ENCODE measurements around the gene CHCHD10. TPM values are rescaled to one million over a fixed set of nuclear protein-coding genes. Genes with fewer than 3 reads are reported as not detected.

The CHCHD10 gene
- total RNA-seq, 1 experiment from 2014 or later, result 198 TPM

GRCh38 chr22:23774114-23774921 is 6.5 kb upstream of the CHCHD10 start:
- ChIA-PET POLR2A (interaction anchor here (1.2 kb wide), 1 partner anchor 83 kb away, joined by 3 read pairs; the partner anchor contains the start of gene SLC2A11), CTCF (interaction anchor here (1.2 to 1.9 kb wide), 3 partner anchors 14 to 83 kb away, joined by 3 to 10 read pairs (median 7); partner anchors contain the start of gene SLC2A11)
- TF ChIP-seq ZNF281 (CRISPR knock-in tag; IDR thresholded peaks at IDR 0.05) (no peak), ZNF423 (CRISPR knock-in tag; IDR thresholded peaks at IDR 0.05) (no peak), FOXJ3 (CRISPR knock-in tag; IDR thresholded peaks at IDR 0.05; ENCODE audit: borderline replicate concordance) (no peak), GABPB1 (CRISPR knock-in tag; IDR thresholded peaks at IDR 0.05) (peak; percentile 72)
- Mint-ChIP-seq H3K4me1 (peaks cover 30% of the 10 kb centered on the region), H3K36me3 (no peaks in the 10 kb centered on the region), H3K4me3 (peak overlapping the region; percentile 23; the same call in 1 of the 2 replicates), H3K9me3 (no peaks in the 10 kb centered on the region), H3K27ac (no peak overlapping the region), H3K27me3 (ENCODE audit: low read depth) (peaks cover 34% of the 10 kb centered on the region)
- DNase-seq (ENCODE audit: low spot score) (no peak), ATAC-seq (no peak)

- ChIA-PET CTCF (interaction anchor here (0.9 to 1.9 kb wide), 7 partner anchors 13 to 84 kb away, joined by 3 to 10 read pairs (median 4); partner anchors contain the start of gene SLC2A11), POLR2A (no interaction called here)
- Mint-ChIP-seq H3K9me3 (no peaks in the 10 kb centered on the region), H3K27me3 (ENCODE audit: low read depth) (peaks cover 41% of the 10 kb centered on the region), H3K27ac (no peak overlapping the region), H3K4me1 (peaks cover 30% of the 10 kb centered on the region), H3K36me3 (no peaks in the 10 kb centered on the region), H3K4me3 (peak overlapping the region; percentile 79)
- DNase-seq (ENCODE audit: low spot score) (no peak), ATAC-seq (no peak)
- TF ChIP-seq ETV6 (CRISPR knock-in tag; IDR thresholded peaks at IDR 0.05), result no peak
- TF ChIP-seq JAZF1 (CRISPR knock-in tag; IDR thresholded peaks at IDR 0.05), result no peak
- TF ChIP-seq AR (CRISPR knock-in tag; IDR thresholded peaks at IDR 0.05), result no peak
- TF ChIP-seq USF2 (CRISPR knock-in tag; IDR thresholded peaks at IDR 0.05), result no peak
- no peak for TF ChIP-seq ZNF425 (CRISPR knock-in tag; conservative IDR thresholded peaks at IDR 0.05)
- no peak for TF ChIP-seq ZBTB21 (CRISPR knock-in tag; IDR thresholded peaks at IDR 0.05; ENCODE audit: borderline replicate concordance)
- no peak for TF ChIP-seq NR2C2 (CRISPR knock-in tag; IDR thresholded peaks at IDR 0.05)
- no peak for TF ChIP-seq ZNF317 (CRISPR knock-in tag; IDR thresholded peaks at IDR 0.05; ENCODE audit: borderline replicate concordance, low read depth)
- no peak for TF ChIP-seq PRDM15 (CRISPR knock-in tag; IDR thresholded peaks at IDR 0.05)
- no peak for TF ChIP-seq ZSCAN18 (CRISPR knock-in tag; IDR thresholded peaks at IDR 0.05)
Measured at GRCh38 chr22:23773483-23774113, 5.8 kb upstream of the CHCHD10 start.
